IMR-90 (cell line): ENCODE measurements around the gene PHB1. TPM values are rescaled to one million over a fixed set of nuclear protein-coding genes. Genes with fewer than 3 reads are reported as not detected.

Experiments
- ATAC-seq: fragments of 200-7000 bp; cut with Tn5 transposase; 2 replicates; pipeline ENCODE4 v1.9.1; 2020; ENCODE audit warnings: low read depth, mild to moderate bottlenecking, moderate library complexity
- BruUV-seq: library from RNA; stranded (reverse); fragments of 400-500 nt; replicated peaks from 2 replicates; lab custom pipeline; 2021; lab: Mats Ljungman, UMichigan
- CTCF ChIA-PET: fragments of 300-600 bp; formaldehyde crosslinking; extraction: SDS; loops from one replicate; lab custom pipeline; 2021; ENCODE audit warnings: antibody characterized with exemption; lab: Yijun Ruan, JAX
- POLR2A ChIA-PET: fragments of 300-600 bp; sonication (Branson Sonifier 250); formaldehyde crosslinking; loops from one replicate; lab custom pipeline; 2022; ENCODE audit warnings: antibody characterized with exemption; ENCODE audit not compliant: unreplicated experiment; lab: Charles Lee
- DNase-seq: peaks from one replicate; pipeline ENCODE4 v3.0.0; 2013
- H2AFZ ChIP-seq: replicated peaks from 2 replicates; pipeline ENCODE3; 2013; ENCODE audit warnings: low read length, mild to moderate bottlenecking; ENCODE audit not compliant: poor library complexity
- H2AK5ac ChIP-seq: 2 replicates; pipeline ENCODE4 v1.6.1; 2013; ENCODE audit warnings: low read depth, low read length, inconsistent platforms
- H2AK9ac ChIP-seq: replicated peaks from 2 replicates; pipeline ENCODE3; 2013; ENCODE audit warnings: mild to moderate bottlenecking, low read depth, low read length, moderate library complexity; ENCODE audit not compliant: poor library complexity
- H2BK120ac ChIP-seq: 2 replicates; pipeline ENCODE4 v1.6.1; 2013; ENCODE audit warnings: low read depth, low read length, inconsistent platforms
- H2BK15ac ChIP-seq: 3 replicates; pipeline ENCODE4 v1.6.1; 2013; ENCODE audit warnings: low read depth, low read length, inconsistent platforms
- H2BK20ac ChIP-seq: 2 replicates; pipeline ENCODE4 v1.6.1; 2013; ENCODE audit warnings: low read depth, mild to moderate bottlenecking, inconsistent platforms, low read length, moderate library complexity
- H2BK5ac ChIP-seq: 2 replicates; pipeline ENCODE4 v1.6.1; 2013; ENCODE audit warnings: mild to moderate bottlenecking, low read depth, low read length, inconsistent platforms; ENCODE audit not compliant: poor library complexity, severe bottlenecking
- H3K14ac ChIP-seq: replicated peaks from 2 replicates; pipeline ENCODE4 v1.6.1; 2013; ENCODE audit warnings: low read depth, low read length, inconsistent platforms
- H3K18ac ChIP-seq: 2 replicates; pipeline ENCODE4 v1.6.1; 2013; ENCODE audit warnings: low read depth, low read length, control low read depth
- H3K23ac ChIP-seq: 2 replicates; pipeline ENCODE4 v1.6.1; 2013; ENCODE audit warnings: low read depth, low read length, inconsistent platforms
- H3K27ac ChIP-seq: 2 replicates; pipeline ENCODE4 v1.5.1; 2013; ENCODE audit warnings: mild to moderate bottlenecking, control low read depth, low read length; ENCODE audit not compliant: insufficient read depth
- H3K27me3 ChIP-seq: 2 replicates; pipeline ENCODE4 v1.6.1; 2013; ENCODE audit warnings: low read length; ENCODE audit not compliant: control insufficient read depth, insufficient read depth
- H3K36me3 ChIP-seq: 2 replicates; pipeline ENCODE4 v1.6.1; 2013; ENCODE audit warnings: low read length, mixed read lengths; ENCODE audit not compliant: control insufficient read depth, insufficient read depth
- H3K4ac ChIP-seq: 2 replicates; pipeline ENCODE4 v1.6.1; 2013; ENCODE audit warnings: low read depth, low read length, inconsistent platforms
- H3K4me1 ChIP-seq: 2 replicates; pipeline ENCODE4 v1.6.1; 2013; ENCODE audit warnings: low read length, mixed read lengths; ENCODE audit not compliant: control insufficient read depth, insufficient read depth
- H3K4me2 ChIP-seq: 2 replicates; pipeline ENCODE4 v1.6.1; 2013; ENCODE audit warnings: low read depth, mild to moderate bottlenecking, control low read depth, low read length, moderate library complexity
- H3K4me3 ChIP-seq: 2 replicates; pipeline ENCODE4 v1.5.1; 2013; ENCODE audit warnings: low read depth, mild to moderate bottlenecking, control low read depth, low read length, moderate library complexity; ENCODE audit not compliant: insufficient read depth
- H3K56ac ChIP-seq: 2 replicates; pipeline ENCODE4 v1.6.1; 2013; ENCODE audit warnings: low read length, inconsistent platforms; ENCODE audit not compliant: insufficient read depth; ENCODE audit errors: extremely low read depth
- H3K79me1 ChIP-seq, 2 experiments: 2 replicates each; pipeline ENCODE4 v1.6.1; 2013; ENCODE audit warnings: low read length in 2 of 2, inconsistent platforms in 1 of 2, low read depth in 1 of 2
- H3K9ac ChIP-seq: 2 replicates; pipeline ENCODE4 v1.6.1; 2013; ENCODE audit warnings: low read depth, low read length, control low read depth
- H3K9me1 ChIP-seq: 2 replicates; pipeline ENCODE4 v1.6.1; 2013; ENCODE audit warnings: low read length, inconsistent platforms; ENCODE audit not compliant: insufficient read depth
- H3K9me3 ChIP-seq: 2 replicates; pipeline ENCODE4 v1.6.1; 2013; ENCODE audit warnings: low read length; ENCODE audit not compliant: control insufficient read depth, insufficient read depth
- H4K20me1 ChIP-seq: 2 replicates; pipeline ENCODE4 v1.6.1; 2013; ENCODE audit warnings: low read length, inconsistent platforms; ENCODE audit not compliant: insufficient read depth
- H4K5ac ChIP-seq: 2 replicates; pipeline ENCODE4 v1.6.1; 2013; ENCODE audit warnings: mild to moderate bottlenecking, low read depth, low read length, control low read depth
- H4K8ac ChIP-seq, 2 experiments: 2 replicates each; pipeline ENCODE4 v1.6.1; 2013; ENCODE audit warnings: low read depth in 2 of 2, low read length in 2 of 2, control low read depth in 1 of 2, inconsistent platforms in 1 of 2
- H4K91ac ChIP-seq: 2 replicates; pipeline ENCODE4 v1.6.1; 2013; ENCODE audit warnings: low read depth, low read length, inconsistent platforms; ENCODE audit not compliant: insufficient read depth
- BHLHE40 ChIP-seq: fragments of 150-350 bp; IDR thresholded peaks from 2 replicates; pipeline ENCODE4 v1.6.1; 2016; ENCODE audit warnings: mild to moderate bottlenecking, low read depth, low read length
- FOS ChIP-seq: fragments of 150-350 bp; IDR thresholded peaks from 2 replicates; pipeline ENCODE4 v1.6.1; 2016; ENCODE audit warnings: low read depth, low read length
- MAFK ChIP-seq: IDR thresholded peaks from 2 replicates; pipeline ENCODE4 v1.6.1; 2012; ENCODE audit warnings: low read depth, low read length, improper control_type of control experiment
- MXI1 ChIP-seq: IDR thresholded peaks from 2 replicates; pipeline ENCODE4 v1.6.1; 2012; ENCODE audit warnings: low read depth, mild to moderate bottlenecking, low read length, moderate library complexity, borderline replicate concordance
- RAD21 ChIP-seq: IDR thresholded peaks from 2 replicates; pipeline ENCODE4 v1.6.1; 2012; ENCODE audit warnings: low read length, improper control_type of control experiment
- WGBS, 2 experiments: methylation state at CpG; one replicate each; pipeline versions ENCODE4 v1.1.5 to v1.1.7; 2013; ENCODE audit warnings: missing lambda C conversion rate in 2 of 2; ENCODE audit not compliant: insufficient read length in 1 of 2; ENCODE audit errors: extremely low coverage in 2 of 2; 5-methylcytosine and 5-hydroxymethylcytosine counted together
- dilution Hi-C: fragments of 300-500 bp; cut with HindIII; formaldehyde crosslinking; loops from one replicate; pipeline ENCODE4 v1.14.3; 2018; ENCODE audit warnings: low sequenced_read_pairs; ENCODE audit not compliant: unreplicated experiment
- in situ Hi-C: fragments of 300-500 bp; cut with MboI; formaldehyde crosslinking; loops from 3 replicates; pipeline ENCODE4 v1.14.3; 2019; ENCODE audit warnings: low sequenced_read_pairs, inconsistent platforms, mixed read lengths
- intact Hi-C: fragments of 100-400 bp; cut with micrococcal nuclease; formaldehyde crosslinking; loops from 2 replicates; pipeline ENCODE4 v1.10.0; 2022
- polyA plus RNA-seq, 3 experiments: library from polyadenylated mRNA; depleted of rRNA; stranded (reverse); fragments of >200 nt; gene quantifications; 2 replicates each; pipeline ENCODE4 v1.2.3, GENCODE V29; 2012; ENCODE audit warnings: low replicate concordance in 1 of 3
- total RNA-seq: library from RNA; depleted of rRNA; stranded (reverse); fragments of >200 nt; gene quantifications from 2 replicates; pipeline ENCODE4 v1.2.3, GENCODE V29; 2012
- TF ChIP-seq, protein P1 (sequence below): conservative IDR thresholded peaks from 2 replicates; pipeline ENCODE4 v1.5.1; 2012; ENCODE audit warnings: mild to moderate bottlenecking, low read depth, low read length, improper control_type of control experiment
- TF ChIP-seq, protein P2 (sequence below): fragments of 150-350 bp; IDR thresholded peaks from 2 replicates; pipeline ENCODE4 v1.6.1; 2016; ENCODE audit warnings: low read depth, mild to moderate bottlenecking, low read length, moderate library complexity, borderline replicate concordance
- TF ChIP-seq, protein P3 (sequence below): fragments of 150-350 bp; IDR thresholded peaks from 2 replicates; pipeline ENCODE4 v1.6.1; 2017; ENCODE audit warnings: mild to moderate bottlenecking, antibody characterized with exemption, low read length, low read depth

Gene PHB1
- total and polyA plus RNA-seq, 2 of the 4 experiments (the other 2 are of a cell fraction): 283 to 294 TPM

DNA sequence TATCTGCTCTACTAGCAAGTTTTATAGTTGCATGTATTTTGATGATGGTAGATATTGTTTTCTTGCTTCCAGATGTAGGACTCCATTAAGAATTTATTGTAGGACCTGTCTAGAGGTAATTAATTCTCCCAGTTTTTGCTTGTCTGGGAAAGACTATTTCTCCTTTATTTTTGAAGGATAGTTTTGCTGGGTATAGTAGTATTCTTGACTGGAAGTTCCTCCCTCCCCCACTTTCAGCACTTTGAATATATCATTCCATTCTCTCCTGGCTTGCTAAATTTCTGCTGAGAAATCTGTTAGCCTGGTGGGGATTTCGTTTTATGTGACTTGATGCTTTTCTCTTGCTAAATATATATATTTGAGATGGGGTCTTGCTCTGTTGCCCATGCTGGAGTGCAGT, 8.0 kb upstream of the PHB1 start:
- H3K4ac ChIP-seq: no peak overlapping the region
- H3K9ac ChIP-seq: no peak overlapping the region
- peaks cover 2% of the 10 kb centered on the region; the same call in 1 of the 2 replicates for H3K9me3 ChIP-seq
- dilution Hi-C loops (no loop called here), in situ Hi-C loops (no loop called here), intact Hi-C loops (no loop called here)
- no peaks in the 10 kb centered on the region for H3K36me3 ChIP-seq
- H3K18ac ChIP-seq: no peak overlapping the region
- no TSS peak for BruUV-seq
- no peaks in the 10 kb centered on the region for H3K9me1 ChIP-seq
- H2BK5ac ChIP-seq: no peak overlapping the region
- ChIA-PET POLR2A (no interaction called here), CTCF (interaction anchor here (0.6 kb wide), 1 partner anchor 29 kb away, joined by 3 read pairs; no protein-coding TSS in a partner anchor)
- no peak overlapping the region for H4K8ac ChIP-seq
- no CpG with 5 or more reads among the region's 1 CpG for WGBS, 2 experiments
- peaks cover 10% of the 10 kb centered on the region for H3K27me3 ChIP-seq
- no peak overlapping the region for H3K23ac ChIP-seq
- no peak overlapping the region for H3K4me3 ChIP-seq
- no peak overlapping the region for H2AFZ ChIP-seq
- TF ChIP-seq MAFK (no peak), RAD21 (no peak), BHLHE40 (no peak), FOS (no peak), MXI1 (no peak)
- TF ChIP-seq, protein P1, sequence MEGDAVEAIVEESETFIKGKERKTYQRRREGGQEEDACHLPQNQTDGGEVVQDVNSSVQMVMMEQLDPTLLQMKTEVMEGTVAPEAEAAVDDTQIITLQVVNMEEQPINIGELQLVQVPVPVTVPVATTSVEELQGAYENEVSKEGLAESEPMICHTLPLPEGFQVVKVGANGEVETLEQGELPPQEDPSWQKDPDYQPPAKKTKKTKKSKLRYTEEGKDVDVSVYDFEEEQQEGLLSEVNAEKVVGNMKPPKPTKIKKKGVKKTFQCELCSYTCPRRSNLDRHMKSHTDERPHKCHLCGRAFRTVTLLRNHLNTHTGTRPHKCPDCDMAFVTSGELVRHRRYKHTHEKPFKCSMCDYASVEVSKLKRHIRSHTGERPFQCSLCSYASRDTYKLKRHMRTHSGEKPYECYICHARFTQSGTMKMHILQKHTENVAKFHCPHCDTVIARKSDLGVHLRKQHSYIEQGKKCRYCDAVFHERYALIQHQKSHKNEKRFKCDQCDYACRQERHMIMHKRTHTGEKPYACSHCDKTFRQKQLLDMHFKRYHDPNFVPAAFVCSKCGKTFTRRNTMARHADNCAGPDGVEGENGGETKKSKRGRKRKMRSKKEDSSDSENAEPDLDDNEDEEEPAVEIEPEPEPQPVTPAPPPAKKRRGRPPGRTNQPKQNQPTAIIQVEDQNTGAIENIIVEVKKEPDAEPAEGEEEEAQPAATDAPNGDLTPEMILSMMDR: no peak
- TF ChIP-seq, protein P2, sequence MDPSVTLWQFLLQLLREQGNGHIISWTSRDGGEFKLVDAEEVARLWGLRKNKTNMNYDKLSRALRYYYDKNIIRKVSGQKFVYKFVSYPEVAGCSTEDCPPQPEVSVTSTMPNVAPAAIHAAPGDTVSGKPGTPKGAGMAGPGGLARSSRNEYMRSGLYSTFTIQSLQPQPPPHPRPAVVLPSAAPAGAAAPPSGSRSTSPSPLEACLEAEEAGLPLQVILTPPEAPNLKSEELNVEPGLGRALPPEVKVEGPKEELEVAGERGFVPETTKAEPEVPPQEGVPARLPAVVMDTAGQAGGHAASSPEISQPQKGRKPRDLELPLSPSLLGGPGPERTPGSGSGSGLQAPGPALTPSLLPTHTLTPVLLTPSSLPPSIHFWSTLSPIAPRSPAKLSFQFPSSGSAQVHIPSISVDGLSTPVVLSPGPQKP: no peak
- TF ChIP-seq, protein P3, sequence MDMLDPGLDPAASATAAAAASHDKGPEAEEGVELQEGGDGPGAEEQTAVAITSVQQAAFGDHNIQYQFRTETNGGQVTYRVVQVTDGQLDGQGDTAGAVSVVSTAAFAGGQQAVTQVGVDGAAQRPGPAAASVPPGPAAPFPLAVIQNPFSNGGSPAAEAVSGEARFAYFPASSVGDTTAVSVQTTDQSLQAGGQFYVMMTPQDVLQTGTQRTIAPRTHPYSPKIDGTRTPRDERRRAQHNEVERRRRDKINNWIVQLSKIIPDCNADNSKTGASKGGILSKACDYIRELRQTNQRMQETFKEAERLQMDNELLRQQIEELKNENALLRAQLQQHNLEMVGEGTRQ: no peak
- H3K79me1 ChIP-seq: no peaks in the 10 kb centered on the region
- H3K4me1 ChIP-seq: no peaks in the 10 kb centered on the region
- DNase-seq: no peak
- H2BK120ac ChIP-seq: no peak overlapping the region
- H4K20me1 ChIP-seq: no peaks in the 10 kb centered on the region
- no peak overlapping the region for H3K56ac ChIP-seq
- H2AK9ac ChIP-seq: no peak overlapping the region
- no peak overlapping the region for H4K91ac ChIP-seq
- no peak overlapping the region for H2BK15ac ChIP-seq
- no peak overlapping the region for H2AK5ac ChIP-seq
- no peak overlapping the region for H2BK20ac ChIP-seq
- no peak overlapping the region for H3K27ac ChIP-seq
- H4K5ac ChIP-seq: no peak overlapping the region
- no peak overlapping the region for H3K4me2 ChIP-seq
- H3K14ac ChIP-seq: no peak overlapping the region
- no peak for ATAC-seq
